Fibroblast of lung (primary cell): Measurements from ENCODE around the gene LRRC71.

Source experiments
- CTCF ChIP-seq, 2 donors: IDR thresholded peaks in 1 of 2; conservative IDR thresholded peaks in 1 of 2; 1 replicate in 1 of 2; 2 replicates in 1 of 2; pipeline ENCODE4 v1.5.1; 2011 to 2012; ENCODE audit warnings: low read length in 2 of 2, control low read depth in 1 of 2, inconsistent platforms in 1 of 2, low read depth in 1 of 2, mild to moderate bottlenecking in 1 of 2
- EZH2 ChIP-seq: IDR thresholded peaks from 2 replicates; pipeline ENCODE4 v1.5.1; 2012; ENCODE audit warnings: low read length, control low read depth, mild to moderate bottlenecking; ENCODE audit errors: missing control alignments

GRCh38 chr1:156944268-156944667 is 23.8 kb downstream of the LRRC71 start:
- no peak for TF ChIP-seq CTCF (conservative IDR thresholded peaks at IDR 0.05 in 1 of 2, IDR thresholded peaks at IDR 0.05 in 1 of 2; ENCODE audit: low read depth in 1 of 2, low read length in 2 of 2)
- TF ChIP-seq EZH2 = no peak
